GM19324 (cell line): ENCODE data around the gene ESPL1.

Source experiments
- ATAC-seq: cut with Tn5 transposase; IDR thresholded peaks from one replicate; pipeline ENCODE4 v1.9.1; 2021; ENCODE audit warnings: mild to moderate bottlenecking, moderate library complexity; ENCODE audit not compliant: unreplicated experiment, low FRiP score

The ESPL1 gene

GRCh38 chr12:53230108-53230845 lies 37.8 kb upstream of the ESPL1 start:
- no peak for ATAC-seq

- ATAC-seq: no peak
These were observed 36.5 kb upstream of the ESPL1 start for GRCh38 chr12:53231671-53231920.

- ATAC-seq: no peak
These were observed 36.0 kb upstream of the ESPL1 start, which contains the start of gene RARG for GRCh38 chr12:53231921-53232645. TSS of gene RARG (minus strand) at chr12:53232209. CDS start at chr12:53227545, 4,664 bp downstream.

- ATAC-seq: no peak
These were observed 35.2 kb upstream of the ESPL1 start for GRCh38 chr12:53232646-53233461.

- ATAC-seq: no peak
These were observed 34.4 kb upstream of the ESPL1 start for GRCh38 chr12:53233671-53234121.

- ATAC-seq: no peak
These were observed 33.7 kb upstream of the ESPL1 start for GRCh38 chr12:53234271-53234914.

- no peak for ATAC-seq
These were observed 32.9 kb upstream of the ESPL1 start for GRCh38 chr12:53235164-53235563.

- no peak for ATAC-seq
These were observed 32.2 kb upstream of the ESPL1 start for GRCh38 chr12:53235742-53236442.

GRCh38 chr12:53236443-53237111 lies 31.5 kb upstream of the ESPL1 start:
- ATAC-seq: no peak

- no peak for ATAC-seq
These were observed 28.3 kb upstream of the ESPL1 start for GRCh38 chr12:53239643-53240258.

- no peak for ATAC-seq
These were observed 26.3 kb upstream of the ESPL1 start for GRCh38 chr12:53241623-53242412.

GRCh38 chr12:53244337-53244736 lies 23.8 kb upstream of the ESPL1 start:
- no peak for ATAC-seq

GRCh38 chr12:53245286-53245685 lies 22.8 kb upstream of the ESPL1 start:
- ATAC-seq: no peak

GRCh38 chr12:53251477-53252348 lies 16.4 kb upstream of the ESPL1 start:
- ATAC-seq: peak; percentile 80

GRCh38 chr12:53252349-53252916 lies 15.7 kb upstream of the ESPL1 start:
- no peak for ATAC-seq

- no peak for ATAC-seq
These were observed 14.8 kb upstream of the ESPL1 start for GRCh38 chr12:53253298-53253697.
